Panc1 (cell line): ENCODE results near the gene ZC3H18.

ENCODE experiments used
- CTCF ChIP-seq: fragments of 450-650 bp; IDR thresholded peaks from 2 replicates; pipeline ENCODE4 v1.5.1; 2017; ENCODE audit warnings: mild to moderate bottlenecking
- POLR2AphosphoS5 ChIP-seq: IDR thresholded peaks from 2 replicates; pipeline ENCODE4 v1.6.1; 2012; ENCODE audit warnings: mild to moderate bottlenecking, low read depth, low read length, moderate library complexity
- SIN3A ChIP-seq: IDR thresholded peaks from 2 replicates; pipeline ENCODE4 v1.6.1; 2012; ENCODE audit warnings: low read depth, mild to moderate bottlenecking, low read length, moderate library complexity, borderline replicate concordance; ENCODE audit not compliant: insufficient read depth

- no peak; the same call in none of the 2 replicates for TF ChIP-seq CTCF
- no peak for TF ChIP-seq POLR2AphosphoS5
- no peak for TF ChIP-seq SIN3A
These were observed 102.6 kb downstream of the ZC3H18 start for GRCh38 chr16:88672776-88673175.
